HCEC 1CT (cell line): Measurements from ENCODE around the gene PPP2R1A.
"Not testable (repeated sequence)": the region's sequence is repeated elsewhere in the genome, so short reads cannot be mapped to it uniquely, and the experiment has no call there.

Experiments used
- DNase-seq: peaks from one replicate; pipeline ENCODE4 v3.0.0-alpha.2; 2017

PPP2R1A gene

GRCh38 chr19:52248241-52248640, 58.4 kb downstream of the PPP2R1A start:
- DNase-seq = no peak

GRCh38 chr19:52258426-52258825, 68.6 kb downstream of the PPP2R1A start:
- DNase-seq = no peak

- DNase-seq = not testable (repeated sequence)
These were observed 75.7 kb downstream of the PPP2R1A start for GRCh38 chr19:52265556-52265955.

- peak; percentile 95 for DNase-seq
These were observed 79.7 kb downstream of the PPP2R1A start, which contains the start of gene ZNF766 for GRCh38 chr19:52269338-52270261. Gene ZNF766 (plus strand): TSS chr19:52269587. CDS start chr19:52269614, 27 bp downstream.

- DNase-seq = peak; percentile 36
These were observed 80.5 kb downstream of the PPP2R1A start for GRCh38 chr19:52270266-52270885.

GRCh38 chr19:52273301-52273700, 83.4 kb downstream of the PPP2R1A start:
- no peak for DNase-seq

GRCh38 chr19:52274191-52274590, 84.3 kb downstream of the PPP2R1A start:
- DNase-seq = no peak

GRCh38 chr19:52275988-52276387, 86.1 kb downstream of the PPP2R1A start:
- no peak for DNase-seq

- no peak for DNase-seq
These were observed 87.6 kb downstream of the PPP2R1A start for GRCh38 chr19:52277471-52277870.
